ENCODE measurements around the gene SEBOX.
A peak's percentile ranks its signal among the peaks of the same experiment; 100 is the strongest.

SEBOX gene

DNA sequence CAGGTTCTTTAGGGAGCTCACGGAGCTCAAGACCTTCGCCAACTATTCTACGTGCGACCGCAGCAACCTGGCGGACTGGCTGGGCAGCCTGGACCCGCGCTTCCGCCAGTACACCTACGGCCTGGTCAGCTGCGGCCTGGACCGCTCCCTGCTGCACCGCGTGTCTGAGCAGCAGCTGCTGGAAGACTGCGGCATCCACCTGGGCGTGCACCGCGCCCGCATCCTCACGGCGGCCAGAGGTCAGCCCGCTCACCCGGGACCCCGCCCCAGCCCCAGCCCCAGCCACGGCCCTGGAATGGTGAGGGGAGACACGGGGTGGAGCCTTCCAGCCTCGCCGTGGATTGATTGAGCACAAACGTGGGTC, 20.0 kb upstream of the SEBOX start:
- TF ChIP-seq EZH2 (optimal IDR thresholded peaks at IDR 0.05; ENCODE audit: low read depth, low read length) (no peak), EZH2phosphoT487 (IDR thresholded peaks at IDR 0.05; ENCODE audit: low read length) (no peak)
- TF ChIP-seq, protein P1, sequence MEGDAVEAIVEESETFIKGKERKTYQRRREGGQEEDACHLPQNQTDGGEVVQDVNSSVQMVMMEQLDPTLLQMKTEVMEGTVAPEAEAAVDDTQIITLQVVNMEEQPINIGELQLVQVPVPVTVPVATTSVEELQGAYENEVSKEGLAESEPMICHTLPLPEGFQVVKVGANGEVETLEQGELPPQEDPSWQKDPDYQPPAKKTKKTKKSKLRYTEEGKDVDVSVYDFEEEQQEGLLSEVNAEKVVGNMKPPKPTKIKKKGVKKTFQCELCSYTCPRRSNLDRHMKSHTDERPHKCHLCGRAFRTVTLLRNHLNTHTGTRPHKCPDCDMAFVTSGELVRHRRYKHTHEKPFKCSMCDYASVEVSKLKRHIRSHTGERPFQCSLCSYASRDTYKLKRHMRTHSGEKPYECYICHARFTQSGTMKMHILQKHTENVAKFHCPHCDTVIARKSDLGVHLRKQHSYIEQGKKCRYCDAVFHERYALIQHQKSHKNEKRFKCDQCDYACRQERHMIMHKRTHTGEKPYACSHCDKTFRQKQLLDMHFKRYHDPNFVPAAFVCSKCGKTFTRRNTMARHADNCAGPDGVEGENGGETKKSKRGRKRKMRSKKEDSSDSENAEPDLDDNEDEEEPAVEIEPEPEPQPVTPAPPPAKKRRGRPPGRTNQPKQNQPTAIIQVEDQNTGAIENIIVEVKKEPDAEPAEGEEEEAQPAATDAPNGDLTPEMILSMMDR (IDR thresholded peaks at IDR 0.05; ENCODE audit: low read length), result no peak
- H3K9me2 ChIP-seq (replicated peaks; ENCODE audit: insufficient read depth, low read length), result no peaks in the 10 kb centered on the region
- H3K9ac ChIP-seq (ENCODE audit: low read length), result peak overlapping the region; percentile 47; the same call in 1 of the 2 replicates
- H3K4me1 ChIP-seq (ENCODE audit: low read length), result no peaks in the 10 kb centered on the region
- no peaks in the 10 kb centered on the region for H3K27me3 ChIP-seq (replicated peaks; ENCODE audit: insufficient read depth, low read length)
- DNase-seq, result no peak
- peak overlapping the region; percentile 85 for H3K4me2 ChIP-seq (ENCODE audit: low read depth, low read length)
- no peaks in the 10 kb centered on the region for H3K36me3 ChIP-seq (replicated peaks; ENCODE audit: insufficient read depth, low read length)
- no peaks in the 10 kb centered on the region for H3F3A ChIP-seq (ENCODE audit: insufficient read depth, low read length)
- peak overlapping the region; percentile 64 for H3K4me3 ChIP-seq (ENCODE audit: low read length)
- H3K79me2 ChIP-seq (ENCODE audit: low read length), result no peaks in the 10 kb centered on the region
- peak overlapping the region; percentile 87 for H2AFZ ChIP-seq (ENCODE audit: low read length)
- H3K9me3 ChIP-seq (replicated peaks; ENCODE audit: insufficient read depth, low read length), result no peaks in the 10 kb centered on the region
- H3K27ac ChIP-seq (ENCODE audit: low read length), result no peak overlapping the region
- H4K20me1 ChIP-seq (ENCODE audit: insufficient read depth, low read length), result no peaks in the 10 kb centered on the region

DNA sequence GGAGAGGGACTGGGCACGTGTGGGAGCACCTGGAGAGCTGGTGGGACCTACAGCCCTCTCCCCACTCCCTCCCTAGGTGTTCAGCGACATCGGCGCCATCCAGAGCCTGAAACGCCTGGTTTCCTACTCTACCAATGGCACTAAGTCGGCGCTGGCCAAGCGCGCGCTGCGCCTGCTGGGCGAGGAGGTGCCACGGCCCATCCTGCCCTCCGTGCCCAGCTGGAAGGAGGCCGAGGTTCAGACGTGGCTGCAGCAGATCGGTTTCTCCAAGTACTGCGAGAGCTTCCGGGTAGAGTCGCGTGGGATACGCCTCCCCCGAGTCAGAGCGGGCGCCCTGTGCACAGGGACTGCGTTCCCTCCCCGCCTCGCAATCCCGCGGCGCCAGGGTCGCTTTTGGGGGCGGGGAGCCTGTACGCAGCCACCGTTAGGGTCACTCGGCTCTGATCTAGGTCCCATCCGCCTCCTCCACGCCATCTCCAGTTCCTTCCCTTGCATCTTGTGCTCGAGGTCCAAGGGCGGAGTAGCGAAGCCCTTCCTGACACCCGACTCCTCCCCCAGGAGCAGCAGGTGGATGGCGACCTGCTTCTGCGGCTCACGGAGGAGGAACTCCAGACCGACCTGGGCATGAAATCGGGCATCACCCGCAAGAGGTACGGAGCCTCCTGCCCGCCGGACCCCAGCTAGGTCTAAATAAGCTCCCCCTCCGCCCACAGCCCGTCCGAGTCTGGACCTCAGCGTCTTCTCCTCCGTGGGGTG, 19.5 kb upstream of the SEBOX start:
- Histone ChIP-seq H4K20me1 (ENCODE audit: insufficient read depth, low read length) (no peaks in the 10 kb centered on the region), H3K4me3 (ENCODE audit: low read length) (peak overlapping the region; percentile 64), H3K79me2 (ENCODE audit: low read length) (no peaks in the 10 kb centered on the region), H2AFZ (ENCODE audit: low read length) (peak overlapping the region; percentile 87), H3K9ac (ENCODE audit: low read length) (peak overlapping the region; percentile 47; the same call in 1 of the 2 replicates), H3K4me1 (ENCODE audit: low read length) (no peaks in the 10 kb centered on the region), H3K4me2 (ENCODE audit: low read depth, low read length) (peak overlapping the region; percentile 85), H3K27ac (ENCODE audit: low read length) (no peak overlapping the region), H3K9me2 (replicated peaks; ENCODE audit: insufficient read depth, low read length) (no peaks in the 10 kb centered on the region), H3F3A (ENCODE audit: insufficient read depth, low read length) (no peaks in the 10 kb centered on the region), H3K36me3 (replicated peaks; ENCODE audit: insufficient read depth, low read length) (no peaks in the 10 kb centered on the region), H3K27me3 (replicated peaks; ENCODE audit: insufficient read depth, low read length) (no peaks in the 10 kb centered on the region), H3K9me3 (replicated peaks; ENCODE audit: insufficient read depth, low read length) (no peaks in the 10 kb centered on the region)
- TF ChIP-seq EZH2 (optimal IDR thresholded peaks at IDR 0.05; ENCODE audit: low read depth, low read length), result no peak
- TF ChIP-seq, protein P1 (IDR thresholded peaks at IDR 0.05; ENCODE audit: low read length), result no peak
- TF ChIP-seq EZH2phosphoT487 (IDR thresholded peaks at IDR 0.05; ENCODE audit: low read length), result no peak
- peak; percentile 35 for DNase-seq

DNA sequence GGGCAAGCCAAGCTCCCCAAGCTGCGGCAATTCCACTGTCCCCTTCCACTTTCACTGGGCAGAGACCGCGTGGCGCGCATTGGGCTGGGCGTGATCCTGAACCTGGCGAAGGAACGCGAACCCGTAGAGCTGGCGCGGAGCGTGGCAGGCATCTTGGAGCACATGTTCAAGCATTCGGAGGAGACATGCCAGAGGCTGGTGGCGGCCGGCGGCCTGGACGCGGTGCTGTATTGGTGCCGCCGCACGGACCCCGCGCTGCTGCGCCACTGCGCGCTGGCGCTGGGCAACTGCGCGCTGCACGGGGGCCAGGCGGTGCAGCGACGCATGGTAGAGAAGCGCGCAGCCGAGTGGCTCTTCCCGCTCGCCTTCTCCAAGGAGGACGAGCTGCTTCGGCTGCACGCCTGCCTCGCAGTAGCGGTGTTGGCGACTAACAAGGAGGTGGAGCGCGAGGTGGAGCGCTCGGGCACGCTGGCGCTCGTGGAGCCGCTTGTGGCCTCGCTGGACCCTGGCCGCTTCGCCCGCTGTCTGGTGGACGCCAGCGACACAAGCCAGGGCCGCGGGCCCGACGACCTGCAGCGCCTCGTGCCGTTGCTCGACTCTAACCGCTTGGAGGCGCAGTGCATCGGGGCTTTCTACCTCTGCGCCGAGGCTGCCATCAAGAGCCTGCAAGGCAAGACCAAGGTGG, 16.3 kb upstream of the SEBOX start:
- no peak overlapping the region for H3K4me2 ChIP-seq (ENCODE audit: low read depth, low read length)
- DNase-seq, result no peak
- H3K36me3 ChIP-seq (replicated peaks; ENCODE audit: insufficient read depth, low read length), result no peaks in the 10 kb centered on the region
- no peaks in the 10 kb centered on the region for H3F3A ChIP-seq (ENCODE audit: insufficient read depth, low read length)
- no peaks in the 10 kb centered on the region for H4K20me1 ChIP-seq (ENCODE audit: insufficient read depth, low read length)
- H3K4me3 ChIP-seq (ENCODE audit: low read length), result no peak overlapping the region
- H3K79me2 ChIP-seq (ENCODE audit: low read length), result no peaks in the 10 kb centered on the region
- no peaks in the 10 kb centered on the region for H3K4me1 ChIP-seq (ENCODE audit: low read length)
- no peak for TF ChIP-seq EZH2 (optimal IDR thresholded peaks at IDR 0.05; ENCODE audit: low read depth, low read length)
- TF ChIP-seq, protein P1 (IDR thresholded peaks at IDR 0.05; ENCODE audit: low read length), result 0 out of 2 replicates have a peak, but pooled peaks have one; percentile 4
- H3K9me3 ChIP-seq (replicated peaks; ENCODE audit: insufficient read depth, low read length), result no peaks in the 10 kb centered on the region
- no peaks in the 10 kb centered on the region for H3K9me2 ChIP-seq (replicated peaks; ENCODE audit: insufficient read depth, low read length)
- no peak overlapping the region for H3K9ac ChIP-seq (ENCODE audit: low read length)
- H3K27me3 ChIP-seq (replicated peaks; ENCODE audit: insufficient read depth, low read length), result no peaks in the 10 kb centered on the region
- no peak overlapping the region for H3K27ac ChIP-seq (ENCODE audit: low read length)
- no peak overlapping the region for H2AFZ ChIP-seq (ENCODE audit: low read length)
